MM.1S (cell line): Measurements from ENCODE around the gene NRG2.

Experiments
- DNase-seq: peaks from one replicate; pipeline ENCODE4 v3.0.0-alpha.2; 2015
- H2AFZ ChIP-seq: fragments of 300-600 bp; sonication (generic); 2 replicates; pipeline ENCODE4 v1.6.0; 2016; ENCODE audit warnings: antibody characterized with exemption, low read length
- H3F3A ChIP-seq: fragments of 300-600 bp; sonication (generic); 2 replicates; pipeline ENCODE4 v1.6.1; 2016; ENCODE audit warnings: mild to moderate bottlenecking, antibody characterized with exemption, low read length, moderate library complexity, mixed read lengths; ENCODE audit not compliant: insufficient read depth
- H3K27ac ChIP-seq: fragments of 300-600 bp; sonication (generic); 2 replicates; pipeline ENCODE4 v1.5.1; 2016; ENCODE audit warnings: mild to moderate bottlenecking, low read length
- H3K27me3 ChIP-seq: fragments of 300-600 bp; sonication (generic); replicated peaks from 2 replicates; pipeline ENCODE4 v1.6.0; 2016; ENCODE audit warnings: low read length; ENCODE audit not compliant: insufficient read depth
- H3K36me3 ChIP-seq: fragments of 300-600 bp; sonication (generic); replicated peaks from 2 replicates; pipeline ENCODE4 v1.6.1; 2016; ENCODE audit warnings: mild to moderate bottlenecking, low read length, mixed read lengths; ENCODE audit not compliant: insufficient read depth
- H3K4me1 ChIP-seq: fragments of 300-600 bp; sonication (generic); 2 replicates; pipeline ENCODE4 v1.6.1; 2016; ENCODE audit warnings: low read length, mixed read lengths
- H3K4me2 ChIP-seq: fragments of 300-600 bp; sonication (generic); 2 replicates; pipeline ENCODE4 v1.6.0; 2016; ENCODE audit warnings: low read depth, low read length
- H3K4me3 ChIP-seq: fragments of 300-600 bp; sonication (generic); 2 replicates; pipeline ENCODE4 v1.5.1; 2016; ENCODE audit warnings: low read length, mixed read lengths
- H3K79me2 ChIP-seq: fragments of 300-600 bp; sonication (generic); 2 replicates; pipeline ENCODE4 v1.6.1; 2016; ENCODE audit warnings: mixed run types, low read length, mixed read lengths
- H3K9ac ChIP-seq: fragments of 300-600 bp; sonication (generic); 2 replicates; pipeline ENCODE4 v1.6.1; 2016; ENCODE audit warnings: low read length, mixed read lengths
- H3K9me2 ChIP-seq: fragments of 300-600 bp; sonication (generic); replicated peaks from 2 replicates; pipeline ENCODE4 v1.6.1; 2016; ENCODE audit warnings: mild to moderate bottlenecking, low read length, mixed read lengths; ENCODE audit not compliant: insufficient read depth
- H3K9me3 ChIP-seq: fragments of 300-600 bp; sonication (generic); replicated peaks from 2 replicates; pipeline ENCODE4 v1.6.1; 2016; ENCODE audit warnings: mild to moderate bottlenecking, low read length, mixed read lengths; ENCODE audit not compliant: insufficient read depth
- H4K20me1 ChIP-seq: fragments of 300-600 bp; sonication (generic); 2 replicates; pipeline ENCODE4 v1.6.1; 2016; ENCODE audit warnings: mild to moderate bottlenecking, low read length, moderate library complexity, mixed read lengths; ENCODE audit not compliant: insufficient read depth
- CTCF ChIP-seq: fragments of 300-600 bp; sonication (generic); IDR thresholded peaks from 2 replicates; pipeline ENCODE4 v1.5.1; 2016; ENCODE audit warnings: antibody characterized with exemption, low read length, mixed read lengths
- EZH2 ChIP-seq: fragments of 300-600 bp; sonication (generic); optimal IDR thresholded peaks from 2 replicates; pipeline ENCODE3; 2017; ENCODE audit warnings: low read depth, mild to moderate bottlenecking, antibody characterized with exemption, low read length, mixed read lengths
- EZH2phosphoT487 ChIP-seq: fragments of 300-600 bp; sonication (generic); IDR thresholded peaks from 2 replicates; pipeline ENCODE4 v1.6.1; 2018; ENCODE audit warnings: antibody characterized with exemption, low read length

NRG2 gene

DNA sequence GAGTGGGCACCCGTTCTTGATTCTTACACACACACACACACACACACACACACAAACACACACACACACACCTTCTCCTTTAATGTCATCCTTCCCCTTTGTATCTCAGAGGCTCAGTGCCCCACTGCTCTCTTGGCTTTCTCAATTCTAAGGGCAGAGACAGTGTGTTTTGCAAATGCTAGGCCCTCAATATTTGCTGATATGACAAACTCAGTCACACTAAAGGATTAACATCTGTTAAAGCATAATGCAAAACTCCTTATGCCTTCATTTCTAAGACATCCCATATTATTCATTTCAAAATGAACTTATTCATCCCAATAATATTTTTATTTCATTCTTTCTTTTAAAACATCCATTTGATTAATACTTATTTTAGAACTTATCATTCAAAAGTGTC is 8.9 kb upstream of the NRG2 start:
- Histone ChIP-seq H3K9me3 (no peaks in the 10 kb centered on the region), H4K20me1 (no peaks in the 10 kb centered on the region), H3K4me3 (no peak overlapping the region), H3K4me2 (no peak overlapping the region), H3K4me1 (peaks cover 18% of the 10 kb centered on the region), H2AFZ (no peak overlapping the region), H3K9ac (no peak overlapping the region), H3K27me3 (no peaks in the 10 kb centered on the region), H3K9me2 (no peaks in the 10 kb centered on the region), H3F3A (peaks cover 9% of the 10 kb centered on the region), H3K27ac (no peak overlapping the region), H3K36me3 (no peaks in the 10 kb centered on the region), H3K79me2 (no peaks in the 10 kb centered on the region)
- no peak for DNase-seq
- TF ChIP-seq CTCF: no peak
- no peak for TF ChIP-seq EZH2phosphoT487
- TF ChIP-seq EZH2: no peak

DNA sequence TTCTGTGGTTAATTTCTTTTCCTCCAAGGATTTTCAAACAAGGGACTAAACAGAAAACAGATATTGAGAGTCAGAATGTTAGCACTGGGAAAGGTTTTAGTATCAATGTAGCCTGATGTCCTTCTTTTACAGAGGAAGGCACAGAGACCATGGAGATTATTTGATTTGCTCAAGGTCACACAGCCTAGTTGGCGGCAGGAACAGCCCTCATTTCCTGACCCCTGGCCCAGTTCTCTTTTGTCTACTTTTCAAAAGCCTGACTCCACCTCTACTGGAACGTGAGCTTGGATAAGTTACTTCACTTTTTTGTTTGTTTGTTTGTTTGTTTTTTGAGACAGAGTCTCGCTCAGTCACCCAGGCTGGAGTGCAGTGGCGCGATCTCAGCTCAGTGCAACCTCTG is 6.6 kb upstream of the NRG2 start:
- no peaks in the 10 kb centered on the region for H3K9me3 ChIP-seq
- H3K36me3 ChIP-seq: no peaks in the 10 kb centered on the region
- DNase-seq: no peak
- no peaks in the 10 kb centered on the region for H3K9me2 ChIP-seq
- TF ChIP-seq CTCF: no peak
- TF ChIP-seq EZH2: no peak
- TF ChIP-seq EZH2phosphoT487: no peak
- H3K27me3 ChIP-seq: no peaks in the 10 kb centered on the region; the same call in 1 of the 2 replicates
- H3F3A ChIP-seq: peaks cover 9% of the 10 kb centered on the region
- H3K4me1 ChIP-seq: peaks cover 18% of the 10 kb centered on the region
- 0 out of 2 replicates have a peak overlapping the region, but pooled peaks have one; percentile 5 for H2AFZ ChIP-seq
- H3K9ac ChIP-seq: no peak overlapping the region
- H4K20me1 ChIP-seq: no peaks in the 10 kb centered on the region
- no peak overlapping the region for H3K4me3 ChIP-seq
- peak overlapping the region; percentile 32; the same call in 1 of the 2 replicates for H3K27ac ChIP-seq
- H3K79me2 ChIP-seq: no peaks in the 10 kb centered on the region
- H3K4me2 ChIP-seq: peak overlapping the region; percentile 53; the same call in 1 of the 2 replicates

DNA sequence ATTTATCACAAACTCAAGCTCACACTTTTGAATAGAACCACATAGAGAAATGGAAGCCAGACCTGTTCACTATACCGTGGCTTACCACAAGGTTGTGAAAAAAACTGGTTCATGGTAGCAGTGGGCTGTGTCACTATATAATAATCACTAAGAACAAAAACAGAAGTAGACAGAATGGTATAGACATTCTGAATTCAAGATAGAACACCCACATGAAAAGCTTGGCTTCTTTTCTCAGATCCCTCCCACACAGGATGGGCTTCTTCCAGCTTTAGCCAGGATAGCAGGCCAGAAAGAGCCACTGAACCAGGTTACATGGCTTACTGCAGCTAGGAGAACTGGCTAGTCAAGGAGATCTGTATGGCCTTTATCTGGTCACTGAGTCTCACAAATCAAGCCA is 6.1 kb upstream of the NRG2 start:
- Histone ChIP-seq H3K9me3 (no peaks in the 10 kb centered on the region), H3K4me2 (peak overlapping the region; percentile 53), H4K20me1 (no peaks in the 10 kb centered on the region), H3K4me1 (peaks cover 18% of the 10 kb centered on the region), H3F3A (peaks cover 9% of the 10 kb centered on the region), H2AFZ (0 out of 2 replicates have a peak overlapping the region, but pooled peaks have one; percentile 5), H3K27me3 (no peaks in the 10 kb centered on the region; the same call in 1 of the 2 replicates), H3K9me2 (no peaks in the 10 kb centered on the region), H3K36me3 (no peaks in the 10 kb centered on the region), H3K79me2 (no peaks in the 10 kb centered on the region), H3K27ac (peak overlapping the region; percentile 32; the same call in 1 of the 2 replicates), H3K4me3 (no peak overlapping the region), H3K9ac (no peak overlapping the region)
- TF ChIP-seq EZH2phosphoT487 (no peak), CTCF (no peak), EZH2 (no peak)
- no peak for DNase-seq
